Osteocyte (in vitro differentiated cells): ENCODE measurements around the gene COX7B2. TPM values are rescaled to one million over a fixed set of nuclear protein-coding genes. Genes with fewer than 3 reads are reported as not detected.

Experiments used
- DNase-seq: peaks from one replicate; pipeline ENCODE4 v3.0.0; 2021; ENCODE audit warnings: mixed read lengths; ENCODE audit not compliant: unreplicated experiment; ENCODE audit errors: extremely low spot score
- H3K27ac Mint-ChIP-seq: one replicate; pipeline ENCODE4 v1.8.0; 2021; ENCODE audit warnings: mild to moderate bottlenecking, mixed read lengths; ENCODE audit not compliant: unreplicated experiment
- H3K27me3 Mint-ChIP-seq: one replicate; pipeline ENCODE4 v1.8.0; 2021; ENCODE audit warnings: mixed read lengths; ENCODE audit not compliant: unreplicated experiment
- H3K36me3 Mint-ChIP-seq: one replicate; pipeline ENCODE4 v1.8.0; 2021; ENCODE audit warnings: mixed read lengths; ENCODE audit not compliant: unreplicated experiment
- H3K4me1 Mint-ChIP-seq: one replicate; pipeline ENCODE4 v1.8.0; 2021; ENCODE audit warnings: mixed read lengths; ENCODE audit not compliant: unreplicated experiment
- H3K4me3 Mint-ChIP-seq: one replicate; pipeline ENCODE4 v1.8.0; 2021; ENCODE audit warnings: mild to moderate bottlenecking, moderate library complexity, mixed read lengths; ENCODE audit not compliant: unreplicated experiment
- H3K9me3 Mint-ChIP-seq: one replicate; pipeline ENCODE4 v1.8.0; 2021; ENCODE audit warnings: mixed read lengths; ENCODE audit not compliant: unreplicated experiment
- total RNA-seq: library from RNA; stranded (reverse); gene quantifications from 2 replicates; pipeline ENCODE4 v1.2.1, GENCODE V29; 2021
- TF ChIP-seq, protein P1 (sequence below): fragments of 200-600 bp; sonication (generic); IDR thresholded peaks from 2 replicates; pipeline ENCODE4 v1.5.0; 2021; ENCODE audit warnings: antibody characterized with exemption, mild to moderate bottlenecking, moderate library complexity

Gene COX7B2
- total RNA-seq, 1 donor from 2014 or later, result not detected

DNA sequence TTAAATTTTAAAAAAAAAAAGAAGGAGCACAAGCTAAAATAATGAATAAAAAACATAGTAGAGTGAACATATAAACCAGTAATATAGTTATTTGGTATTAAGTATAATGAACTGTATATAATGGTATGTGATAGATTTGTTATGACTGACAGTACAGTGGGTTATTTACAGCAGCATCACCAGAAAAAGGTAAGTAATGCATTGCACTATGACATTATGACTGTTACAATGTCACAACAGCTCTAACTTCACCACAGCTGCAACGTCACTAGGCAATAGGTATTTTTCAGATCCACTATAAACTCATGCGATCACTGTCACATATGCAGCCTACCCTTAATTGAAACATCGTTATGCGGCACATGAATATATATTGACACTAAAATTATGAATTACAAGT, 72.5 kb downstream of the COX7B2 start:
- Mint-ChIP-seq H3K4me1 (no peaks in the 10 kb centered on the region), H3K27ac (no peak overlapping the region), H3K9me3 (peaks cover 4% of the 10 kb centered on the region), H3K4me3 (no peak overlapping the region), H3K36me3 (no peaks in the 10 kb centered on the region), H3K27me3 (peaks cover 3% of the 10 kb centered on the region)
- TF ChIP-seq, protein P1, sequence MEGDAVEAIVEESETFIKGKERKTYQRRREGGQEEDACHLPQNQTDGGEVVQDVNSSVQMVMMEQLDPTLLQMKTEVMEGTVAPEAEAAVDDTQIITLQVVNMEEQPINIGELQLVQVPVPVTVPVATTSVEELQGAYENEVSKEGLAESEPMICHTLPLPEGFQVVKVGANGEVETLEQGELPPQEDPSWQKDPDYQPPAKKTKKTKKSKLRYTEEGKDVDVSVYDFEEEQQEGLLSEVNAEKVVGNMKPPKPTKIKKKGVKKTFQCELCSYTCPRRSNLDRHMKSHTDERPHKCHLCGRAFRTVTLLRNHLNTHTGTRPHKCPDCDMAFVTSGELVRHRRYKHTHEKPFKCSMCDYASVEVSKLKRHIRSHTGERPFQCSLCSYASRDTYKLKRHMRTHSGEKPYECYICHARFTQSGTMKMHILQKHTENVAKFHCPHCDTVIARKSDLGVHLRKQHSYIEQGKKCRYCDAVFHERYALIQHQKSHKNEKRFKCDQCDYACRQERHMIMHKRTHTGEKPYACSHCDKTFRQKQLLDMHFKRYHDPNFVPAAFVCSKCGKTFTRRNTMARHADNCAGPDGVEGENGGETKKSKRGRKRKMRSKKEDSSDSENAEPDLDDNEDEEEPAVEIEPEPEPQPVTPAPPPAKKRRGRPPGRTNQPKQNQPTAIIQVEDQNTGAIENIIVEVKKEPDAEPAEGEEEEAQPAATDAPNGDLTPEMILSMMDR, result no peak
- no peak for DNase-seq

DNA sequence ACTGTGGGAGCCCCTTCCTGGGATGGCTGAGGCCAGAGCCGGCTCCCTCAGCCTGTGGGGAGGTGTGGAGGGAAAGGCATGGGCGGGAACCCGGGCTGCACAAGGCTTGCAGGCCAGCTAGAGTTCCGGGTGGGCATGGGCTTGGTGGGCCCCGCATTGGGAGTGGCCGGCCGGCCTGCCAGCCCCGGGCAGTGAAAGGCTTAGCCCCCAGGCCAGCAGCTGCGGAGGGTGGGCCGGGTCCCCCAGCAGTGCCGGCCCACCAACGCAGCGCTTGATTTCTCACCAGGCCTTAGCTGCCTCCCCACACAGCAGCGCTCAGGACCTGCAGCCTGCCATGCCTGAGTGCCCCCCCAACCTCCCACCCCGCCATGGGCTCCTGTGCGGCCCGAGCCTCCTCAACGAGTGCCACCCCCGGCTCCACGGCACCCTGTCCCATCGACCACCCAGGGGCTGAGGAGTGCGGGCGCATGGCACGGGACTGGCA, 78.0 kb downstream of the COX7B2 start:
- Mint-ChIP-seq H3K4me1 (no peaks in the 10 kb centered on the region), H3K27ac (no peak overlapping the region), H3K27me3 (no peaks in the 10 kb centered on the region), H3K9me3 (peaks cover 7% of the 10 kb centered on the region), H3K36me3 (no peaks in the 10 kb centered on the region), H3K4me3 (no peak overlapping the region)
- TF ChIP-seq, protein P1, result no peak
- no peak for DNase-seq

DNA sequence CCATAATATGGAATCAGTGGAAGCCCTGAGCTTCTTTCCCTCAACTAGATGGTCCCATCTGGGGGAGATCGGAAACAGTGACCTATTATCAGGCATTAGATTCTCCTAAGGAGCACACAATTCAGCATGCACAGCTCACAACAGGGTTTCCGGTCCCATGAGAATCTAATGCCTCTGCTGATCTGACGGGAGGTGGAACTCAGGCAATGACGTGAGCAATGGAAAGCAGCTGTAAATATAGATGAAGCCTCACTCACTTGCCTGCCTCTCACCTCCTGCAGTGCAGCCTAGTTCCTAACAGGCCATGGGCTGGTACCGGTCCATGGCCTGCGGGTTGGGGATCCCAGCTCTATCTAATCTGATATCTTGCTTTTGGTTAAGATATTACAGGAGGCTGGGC, 88.9 kb downstream of the COX7B2 start:
- H3K36me3 Mint-ChIP-seq, result no peaks in the 10 kb centered on the region
- peaks cover 6% of the 10 kb centered on the region for H3K9me3 Mint-ChIP-seq
- H3K4me1 Mint-ChIP-seq, result no peaks in the 10 kb centered on the region
- TF ChIP-seq, protein P1, result no peak
- no peak for DNase-seq
- no peaks in the 10 kb centered on the region for H3K27me3 Mint-ChIP-seq
- H3K27ac Mint-ChIP-seq, result no peak overlapping the region
- no peak overlapping the region for H3K4me3 Mint-ChIP-seq

DNA sequence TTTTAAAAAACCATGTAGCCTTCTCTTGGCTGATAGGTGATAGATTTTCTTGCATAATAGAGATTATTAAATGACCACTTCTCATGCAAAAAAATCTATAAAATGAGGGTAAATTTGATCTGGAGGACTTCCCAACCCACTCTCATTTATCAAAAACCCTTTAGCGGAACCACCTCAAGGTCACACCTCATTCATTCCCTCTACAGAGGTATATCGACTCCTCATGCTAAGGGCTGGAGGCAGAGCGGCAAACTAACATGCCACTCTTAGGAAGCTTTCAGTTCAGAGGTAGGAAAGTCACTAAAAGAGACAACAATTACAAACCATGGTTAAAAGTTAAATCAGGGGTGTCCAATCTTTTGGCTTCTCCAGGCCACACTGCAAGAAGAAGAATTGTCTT, 90.0 kb downstream of the COX7B2 start:
- TF ChIP-seq, protein P1, result no peak
- Mint-ChIP-seq H3K9me3 (no peaks in the 10 kb centered on the region), H3K27ac (no peak overlapping the region), H3K27me3 (no peaks in the 10 kb centered on the region), H3K4me3 (no peak overlapping the region), H3K4me1 (no peaks in the 10 kb centered on the region), H3K36me3 (no peaks in the 10 kb centered on the region)
- no peak for DNase-seq

DNA sequence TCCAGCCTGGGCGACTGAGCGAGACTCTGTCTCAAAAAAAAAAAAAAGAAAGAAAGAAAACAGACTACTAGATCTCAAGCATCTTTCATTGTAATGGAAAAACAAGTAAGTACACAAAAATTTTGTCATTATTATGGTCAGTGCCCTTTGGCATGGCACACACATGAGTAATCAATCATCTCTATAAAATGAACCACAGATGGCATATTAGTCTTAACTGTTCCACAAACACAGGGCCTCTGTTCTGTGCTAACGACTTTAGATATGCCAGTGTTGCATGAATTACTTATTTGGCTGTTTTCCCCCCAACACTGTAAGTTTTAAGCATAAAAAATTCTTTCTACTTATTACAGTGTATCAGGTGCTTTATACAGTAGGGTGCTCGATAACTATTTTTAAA, 90.4 kb downstream of the COX7B2 start:
- no peaks in the 10 kb centered on the region for H3K4me1 Mint-ChIP-seq
- TF ChIP-seq, protein P1, result no peak
- no peak overlapping the region for H3K4me3 Mint-ChIP-seq
- H3K36me3 Mint-ChIP-seq, result no peaks in the 10 kb centered on the region
- no peaks in the 10 kb centered on the region for H3K9me3 Mint-ChIP-seq
- H3K27ac Mint-ChIP-seq, result no peak overlapping the region
- no peak for DNase-seq
- no peaks in the 10 kb centered on the region for H3K27me3 Mint-ChIP-seq
